HepG2 (cell line): ENCODE data around the gene EIF4H. TPM values are rescaled to one million over a fixed set of nuclear protein-coding genes. Genes with fewer than 3 reads are reported as not detected.

Source experiments
- ATAC-seq: fragments of 200-7000 bp; cut with Tn5 transposase; 3 replicates; pipeline ENCODE4 v1.9.1; 2020; ENCODE audit warnings: mild to moderate bottlenecking, moderate library complexity
- BruUV-seq: library from RNA; stranded (reverse); fragments of 400-500 nt; replicated peaks from 2 replicates; lab custom pipeline; 2021; lab: Mats Ljungman, UMichigan
- CTCF ChIA-PET: fragments of 300-600 bp; formaldehyde crosslinking; extraction: SDS; loops from one replicate; lab custom pipeline; 2021; ENCODE audit warnings: low total read pairs, inconsistent platforms, low intra/inter-chr PET ratio; lab: Yijun Ruan, JAX
- POLR2A ChIA-PET: fragments of 350-600 bp; sonication (Branson Sonifier 250); formaldehyde crosslinking; loops from one replicate; lab custom pipeline; 2020; ENCODE audit warnings: antibody characterized with exemption, inconsistent platforms; lab: Yijun Ruan, JAX
- DNase-seq: peaks from one replicate; pipeline ENCODE4 v3.0.0-alpha.2; 2015; ENCODE audit warnings: low spot score
- FAIRE-seq: peaks from 3 replicates; lab custom pipeline; 2011; peaks lifted over from hg19 to GRCh38; lab: Jason Lieb, UNC
- H2AFZ ChIP-seq: one replicate; pipeline ENCODE4 v1.6.1; 2011; ENCODE audit warnings: low read length, inconsistent platforms
- H3K27ac ChIP-seq: fragments of 300-600 bp; 3 replicates; pipeline ENCODE4 v1.8.0; 2011; ENCODE audit warnings: mixed run types, mild to moderate bottlenecking, mixed read lengths, low read length, inconsistent platforms; ENCODE audit not compliant: insufficient read depth; ENCODE audit errors: extremely low read length
- H3K27me3 ChIP-seq, 2 experiments: fragments of 200-600 bp in 1 of 2; 2 replicates in 1 of 2; 3 replicates in 1 of 2; pipeline versions ENCODE4 v1.6.0 to v1.8.0; 2011; ENCODE audit warnings: low read length in 2 of 2, mild to moderate bottlenecking in 2 of 2, moderate library complexity in 2 of 2, inconsistent platforms in 1 of 2; ENCODE audit not compliant: insufficient read depth in 2 of 2, control insufficient read depth in 1 of 2
- H3K36me3 ChIP-seq, 2 experiments: fragments of 200-600 bp in 1 of 2; replicated peaks in 1 of 2; 2 replicates in 1 of 2; 3 replicates in 1 of 2; pipeline versions ENCODE4 v1.5.1 to v1.8.0; 2011; ENCODE audit warnings: low read length in 2 of 2, inconsistent platforms in 1 of 2; ENCODE audit not compliant: insufficient read depth in 2 of 2, control insufficient read depth in 1 of 2
- H3K4me1 ChIP-seq: 2 replicates; pipeline ENCODE4 v1.5.1; 2012; ENCODE audit warnings: low read length, inconsistent platforms; ENCODE audit not compliant: insufficient read depth
- H3K4me2 ChIP-seq: 2 replicates; pipeline ENCODE4 v1.6.0; 2011; ENCODE audit warnings: low read depth, low read length, inconsistent platforms
- H3K4me3 ChIP-seq, 3 experiments: fragments of 200-600 bp in 1 of 3; sonication (generic), shearing (Covaris generic) in 1 of 3; replicated peaks in 1 of 3; 2 replicates each; pipeline ENCODE4 v1.5.1; 2011 to 2016; ENCODE audit warnings: low read length in 3 of 3, inconsistent platforms in 2 of 3, low read depth in 2 of 3, mild to moderate bottlenecking in 2 of 3, control low read depth in 1 of 3, mixed read lengths in 1 of 3; ENCODE audit not compliant: insufficient read depth in 1 of 3
- H3K79me2 ChIP-seq: one replicate; pipeline ENCODE4 v1.6.1; 2011; ENCODE audit warnings: low read length, inconsistent platforms; ENCODE audit not compliant: insufficient read depth
- H3K9ac ChIP-seq: 2 replicates; pipeline ENCODE4 v1.6.0; 2011; ENCODE audit warnings: mild to moderate bottlenecking, low read depth, low read length, inconsistent platforms; ENCODE audit not compliant: insufficient read depth
- H3K9me3 ChIP-seq: 2 replicates; pipeline ENCODE4 v1.5.1; 2012; ENCODE audit warnings: mild to moderate bottlenecking, low read length
- H4K20me1 ChIP-seq: 2 replicates; pipeline ENCODE4 v1.6.0; 2011; ENCODE audit warnings: inconsistent platforms, mild to moderate bottlenecking, low read length, moderate library complexity; ENCODE audit not compliant: insufficient read depth
- CHD4 ChIP-seq: fragments of 200-600 bp; sonication (generic); IDR thresholded peaks from 2 replicates; pipeline ENCODE4 v1.7.0; 2017; ENCODE audit warnings: mild to moderate bottlenecking, low read length, borderline replicate concordance
- EHMT2 ChIP-seq: fragments of 200-600 bp; sonication (generic); IDR thresholded peaks from 2 replicates; pipeline ENCODE4 v1.7.0; 2017; ENCODE audit warnings: antibody characterized with exemption, low read depth, low read length, borderline replicate concordance
- KAT7 ChIP-seq: IDR thresholded peaks from 2 replicates; pipeline ENCODE4 v1.6.1; 2018; ENCODE audit warnings: borderline replicate concordance, missing compliant biosample characterization
- MAFK ChIP-seq, 2 experiments: IDR thresholded peaks in 1 of 2; conservative IDR thresholded peaks in 1 of 2; 2 replicates each; pipeline ENCODE4 v1.6.1; 2011; ENCODE audit warnings: improper control_type of control experiment in 2 of 2, low read length in 2 of 2
- NAIF1 ChIP-seq: sonication (generic); formaldehyde crosslinking; IDR thresholded peaks from 2 replicates; pipeline ENCODE4 v1.5.0; 2020; ENCODE audit warnings: mild to moderate bottlenecking, missing genetic modification reagents, borderline replicate concordance
- TOE1 ChIP-seq: sonication (generic); formaldehyde crosslinking; IDR thresholded peaks from 2 replicates; pipeline ENCODE4 v1.4.0; 2020; ENCODE audit warnings: mild to moderate bottlenecking, missing genetic modification reagents
- ZBTB10 ChIP-seq: sonication (generic); formaldehyde crosslinking; IDR thresholded peaks from 2 replicates; pipeline ENCODE4 v1.4.0; 2020; ENCODE audit warnings: missing genetic modification reagents, borderline replicate concordance
- ZMAT3 ChIP-seq: sonication (generic); formaldehyde crosslinking; conservative IDR thresholded peaks from 2 replicates; pipeline ENCODE4 v1.7.0; 2021; ENCODE audit warnings: missing genetic modification reagents
- ZNF253 ChIP-seq: sonication (generic); formaldehyde crosslinking; IDR thresholded peaks from 2 replicates; pipeline ENCODE4 v1.8.0; 2022; ENCODE audit warnings: mild to moderate bottlenecking, missing genetic modification reagents, borderline replicate concordance
- ZNF407 ChIP-seq: sonication (generic); formaldehyde crosslinking; IDR thresholded peaks from one replicate; pipeline ENCODE4 v1.5.1; 2020; ENCODE audit warnings: mild to moderate bottlenecking, missing genetic modification reagents; ENCODE audit errors: not compliant biosample characterization
- WGBS: methylation state at CpG from one replicate; pipeline ENCODE4 v1.1.6; 2017; ENCODE audit warnings: low lambda C conversion rate; 5-methylcytosine and 5-hydroxymethylcytosine counted together
- in situ Hi-C: cut with HindIII; loops from 2 replicates; pipeline ENCODE4 v1.10.0; 2017; ENCODE audit warnings: low pct_unique_long_range_greater_than_20kb; ENCODE audit not compliant: extremely low pct_ligation_motif_present
- intact Hi-C: fragments of 100-400 bp; cut with micrococcal nuclease; formaldehyde crosslinking; loops from one replicate; pipeline ENCODE4 v1.10.0; 2022; ENCODE audit not compliant: unreplicated experiment
- polyA plus RNA-seq, 8 experiments: library from polyadenylated mRNA; depleted of rRNA in 3 of 8; stranded (reverse) in 7 of 8; unstranded in 1 of 8; fragments of >200 nt; fragmentation: Illumina TruSeq in 4 of 8; extraction: Trizol in 4 of 8; gene quantifications; 2 replicates each; pipeline versions ENCODE4 v1.2.1 to v1.2.3, GENCODE V29; 2011 to 2016; ENCODE audit warnings: low read depth in 4 of 8, missing spikeins in 1 of 8, mixed read lengths in 1 of 8; ENCODE audit not compliant: insufficient read depth in 1 of 8
- total RNA-seq, 5 experiments: library from RNA; depleted of rRNA; stranded (reverse); fragments of >200 nt; fragmentation: Illumina TruSeq; extraction: Trizol; gene quantifications; 2 replicates each; pipeline ENCODE4 v1.2.3, GENCODE V29; 2016; ENCODE audit warnings: low read depth in 1 of 5

Gene EIF4H
- total and polyA plus RNA-seq, 2 of the 13 experiments (the other 11 are each of a cell fraction or from before 2014, with no cell fraction given), result 232 to 321 TPM

- Histone ChIP-seq H4K20me1 (no peaks in the 10 kb centered on the region), H2AFZ (no peak overlapping the region), H3K79me2 (no peaks in the 10 kb centered on the region), H3K4me3 (no peak overlapping the region), H3K36me3 (no peaks in the 10 kb centered on the region), H3K4me1 (peaks cover 21% of the 10 kb centered on the region), H3K27me3 (no peaks in the 10 kb centered on the region), H3K4me2 (peak overlapping the region; percentile 24; the same call in 1 of the 2 replicates), H3K27ac (no peak overlapping the region), H3K9me3 (no peaks in the 10 kb centered on the region)
- ChIA-PET CTCF (no interaction called here), POLR2A (no interaction called here)
- in situ Hi-C loops, result no loop called here
- ATAC-seq (no peak), FAIRE-seq (no peak), DNase-seq (no peak)
- BruUV-seq, result no TSS peak
- 34% methylated on average over 9 of the region's 9 CpGs for WGBS
- intact Hi-C loops, result no loop called here
- TF ChIP-seq NAIF1 (no peak), ZNF253 (CRISPR knock-in tag) (no peak), TOE1 (no peak), ZNF407 (CRISPR knock-in tag) (no peak), EHMT2 (no peak), CHD4 (no peak), MAFK (conservative IDR thresholded peaks at IDR 0.05 in 1 of 2, IDR thresholded peaks at IDR 0.05 in 1 of 2; ENCODE audit: low read length in 2 of 2) (no peak), ZBTB10 (no peak), ZMAT3 (CRISPR knock-in tag) (no peak), KAT7 (CRISPR knock-in tag) (no peak)
- TF ChIP-seq, all 625 proteins: peak for 0
- no peak overlapping the region for H3K9ac ChIP-seq
Observed at GRCh38 chr7:74153736-74154135, 20.4 kb upstream of the EIF4H start.
